ENCODE measurements around the gene GOLPH3.

Gene GOLPH3

DNA sequence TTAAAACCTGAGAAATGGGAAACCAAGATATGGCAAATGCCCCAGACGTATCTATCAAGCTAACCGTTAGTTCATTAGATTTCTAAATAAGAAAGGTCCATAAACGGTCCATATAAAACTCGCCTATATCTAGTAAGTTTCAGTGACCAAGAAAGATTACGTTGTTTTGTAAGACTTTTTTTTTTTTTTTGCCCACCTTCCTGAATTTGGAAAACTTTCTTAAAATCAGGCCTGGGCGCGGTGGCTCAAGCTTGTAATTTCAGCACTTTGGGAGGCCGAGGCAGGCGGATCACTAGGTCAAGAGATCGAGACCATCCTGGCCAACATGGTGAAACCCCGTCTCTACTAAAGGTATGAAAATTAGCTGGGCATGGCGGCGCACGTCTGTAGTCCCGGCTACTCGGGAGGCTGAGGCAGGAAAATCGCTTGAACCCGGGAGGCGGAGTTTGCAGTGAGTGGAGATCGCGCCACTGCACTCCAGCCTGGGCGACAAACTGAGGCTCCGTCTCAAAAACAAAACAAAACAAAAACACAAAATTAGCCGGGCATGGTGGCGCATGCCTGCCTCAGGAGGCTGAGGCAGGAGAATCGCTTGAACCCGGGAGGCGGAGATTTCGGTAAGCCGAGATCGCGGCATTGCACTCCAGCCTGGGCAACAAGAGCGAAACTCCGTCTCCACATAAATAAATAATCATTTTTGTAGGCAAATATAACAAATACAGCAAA is 1.8 kb downstream of the GOLPH3 start:
- DNase-seq: peak in 6 of 58 donors; percentile 1 to 24 (median 14)

DNA sequence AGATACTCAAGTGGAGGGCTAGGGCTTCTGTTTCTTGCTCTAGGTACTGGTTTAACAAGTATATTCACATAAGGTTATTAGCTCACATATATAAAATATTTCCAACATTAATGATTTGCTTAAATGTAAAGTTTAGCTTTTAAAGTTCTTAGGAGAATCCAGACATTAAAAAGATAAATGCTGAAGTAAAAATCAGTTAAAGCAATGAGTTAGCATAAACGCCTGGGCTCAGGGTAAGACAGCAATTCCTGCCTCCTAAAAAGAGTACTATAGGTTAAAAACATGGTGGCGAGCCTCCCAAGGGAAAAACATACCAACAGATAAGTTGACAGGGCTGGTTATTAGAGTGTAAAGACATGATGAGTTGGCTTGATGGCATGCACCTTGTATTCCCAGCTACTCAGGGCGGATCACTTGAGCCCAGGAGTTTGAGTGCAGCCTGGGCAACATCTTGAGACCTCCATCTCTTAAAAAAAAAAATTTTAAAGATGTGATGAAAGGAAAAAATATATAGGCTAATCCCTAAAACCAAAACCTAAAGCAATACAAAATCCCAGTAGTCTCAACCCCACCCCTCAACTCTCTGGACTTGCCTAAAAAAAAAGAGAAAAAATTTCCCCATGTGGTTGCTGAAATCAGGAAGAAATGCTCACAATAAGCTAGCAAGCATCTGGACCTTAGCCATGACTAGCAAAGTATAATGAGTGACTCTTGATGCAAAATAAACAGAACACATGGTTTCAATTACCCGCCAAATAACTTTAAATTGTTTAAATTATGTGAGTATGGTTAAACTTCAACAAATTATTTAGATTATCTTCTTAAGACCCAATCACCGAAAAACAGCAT is 3.6 kb downstream of the GOLPH3 start:
- no peak for DNase-seq

DNA sequence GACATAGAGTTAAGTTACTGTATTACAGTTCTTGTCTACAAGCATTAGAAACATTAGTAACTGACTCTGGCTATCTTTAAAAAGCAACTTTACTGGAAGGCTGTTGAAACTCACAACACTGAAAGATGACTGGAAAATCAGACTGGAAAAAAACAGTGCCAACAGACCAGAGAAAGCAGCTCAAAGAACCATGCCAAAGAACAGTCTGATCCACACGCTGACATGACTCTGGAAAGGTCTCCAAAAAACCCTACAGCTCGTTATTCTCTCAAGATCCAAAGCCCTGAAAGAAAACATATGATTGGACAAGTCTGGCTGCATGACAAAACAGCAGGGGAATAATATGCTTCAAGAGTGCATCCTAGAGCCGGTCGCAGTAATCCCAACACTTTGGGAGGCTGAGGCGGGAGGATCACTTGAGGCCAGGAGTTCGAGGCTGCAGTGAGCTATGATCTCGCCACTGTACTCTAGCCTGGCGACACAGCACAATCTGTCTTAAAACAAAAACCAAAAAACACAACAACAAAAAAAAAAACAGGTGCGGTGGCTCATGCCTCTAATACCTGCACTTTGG is 5.6 kb downstream of the GOLPH3 start:
- no peak for DNase-seq

DNA sequence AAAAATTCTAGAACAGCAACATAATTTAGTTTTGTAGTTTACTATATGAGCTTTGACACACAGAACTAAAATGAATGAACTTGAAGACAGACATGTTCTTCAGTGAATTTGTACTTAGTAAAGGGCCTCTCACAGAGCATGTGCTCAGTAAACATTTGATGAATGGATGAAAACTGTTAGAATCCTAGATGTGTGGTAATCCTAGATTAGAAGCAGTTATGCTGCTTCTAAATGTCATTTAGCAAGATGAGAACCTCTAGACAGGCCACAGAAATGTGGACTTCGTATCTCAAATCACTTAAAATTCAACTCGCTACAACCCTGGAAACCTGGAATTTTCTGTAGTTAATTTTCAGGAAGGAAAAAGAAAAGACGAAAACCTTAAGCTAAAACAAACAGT is 8.5 kb downstream of the GOLPH3 start:
- no peak for DNase-seq

DNA sequence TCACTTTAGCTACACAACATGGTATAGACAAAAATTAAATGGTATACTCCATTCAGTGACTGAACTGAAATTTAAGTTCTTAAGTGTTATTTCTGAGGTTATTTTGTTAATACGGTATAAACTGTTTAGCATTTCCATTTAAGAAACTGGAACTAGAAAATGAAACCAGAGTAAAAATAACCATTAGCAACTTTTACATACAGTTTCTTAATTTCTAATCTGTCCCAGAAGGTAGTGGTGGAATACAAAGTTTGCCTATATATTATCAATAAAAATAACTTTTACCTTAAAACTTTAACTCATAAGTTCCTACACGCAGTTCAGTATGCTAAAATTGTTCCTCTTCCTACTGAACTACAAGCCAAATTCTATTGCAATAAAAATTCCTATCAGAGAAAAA is 10.3 kb downstream of the GOLPH3 start:
- no peak for DNase-seq

DNA sequence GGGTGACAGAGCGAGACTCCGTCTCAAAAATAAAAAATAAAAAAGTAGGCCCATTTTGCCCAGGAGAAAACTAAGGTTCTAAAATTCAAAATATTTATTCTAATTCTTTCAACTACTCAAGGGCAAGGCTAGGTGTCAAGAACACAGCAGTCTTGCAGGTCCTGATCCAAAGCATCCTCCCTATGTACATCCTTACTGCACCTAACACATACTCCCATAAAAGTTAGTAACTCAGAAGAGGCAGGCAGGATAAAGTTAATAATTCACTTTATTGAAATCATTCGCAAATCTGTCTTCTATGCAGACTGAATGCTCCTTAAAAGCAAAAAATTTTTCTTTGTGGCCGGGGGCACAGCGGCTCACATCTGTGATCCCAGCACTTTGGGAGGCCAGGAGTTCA is 11.1 kb downstream of the GOLPH3 start:
- no peak for DNase-seq

DNA sequence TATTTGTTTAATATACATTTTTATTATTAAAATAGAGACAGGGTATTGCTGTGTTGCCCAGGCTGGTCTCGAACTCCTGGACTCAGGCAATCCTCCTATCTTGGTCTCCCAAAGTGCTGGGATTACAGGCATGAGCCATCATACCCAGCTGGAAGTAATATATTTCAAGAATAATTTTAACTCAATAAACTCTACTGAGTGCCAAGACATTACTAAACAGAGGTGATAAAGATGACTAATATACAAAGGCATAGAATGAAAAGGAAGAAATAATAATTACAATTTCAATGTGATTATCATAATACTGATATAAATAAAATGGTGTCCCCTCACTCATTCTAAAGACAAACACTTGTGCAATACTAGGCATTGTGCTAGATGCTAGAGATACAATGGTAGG is 13.9 kb downstream of the GOLPH3 start:
- DNase-seq: no peak

DNA sequence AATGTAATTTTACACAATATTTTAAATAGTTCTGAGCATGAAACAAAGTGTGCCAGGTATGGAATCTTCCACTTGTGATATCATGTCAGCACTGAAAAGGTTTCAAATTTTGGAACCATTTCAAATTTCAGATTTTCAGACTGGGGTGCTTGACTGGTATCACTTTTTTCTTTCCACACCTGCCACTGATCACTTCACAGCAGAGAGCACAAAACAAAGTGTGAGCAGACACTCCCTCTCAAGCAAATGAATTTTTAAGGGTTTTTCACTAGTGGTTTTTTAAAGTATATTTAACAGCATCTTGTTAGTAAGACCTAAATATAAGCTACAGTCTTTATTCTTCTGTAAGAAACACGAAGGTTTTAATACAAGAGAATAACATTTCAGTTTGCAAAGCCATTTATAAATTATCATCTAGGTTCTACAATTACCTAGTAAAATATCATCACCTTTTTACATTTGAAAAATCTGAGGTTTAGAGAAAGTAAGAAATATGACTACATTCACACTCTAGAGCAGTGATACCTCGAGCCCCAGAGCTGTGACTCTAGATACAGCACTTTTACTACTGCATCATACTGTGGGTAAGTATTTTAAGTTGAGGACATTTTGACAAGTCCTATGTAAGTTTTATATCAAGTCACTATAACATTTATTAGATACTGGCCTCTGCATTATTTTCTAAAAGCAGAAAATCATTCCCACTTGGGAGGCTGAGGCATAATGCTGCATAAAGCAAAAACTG is 14.6 kb downstream of the GOLPH3 start:
- DNase-seq: no peak

DNA sequence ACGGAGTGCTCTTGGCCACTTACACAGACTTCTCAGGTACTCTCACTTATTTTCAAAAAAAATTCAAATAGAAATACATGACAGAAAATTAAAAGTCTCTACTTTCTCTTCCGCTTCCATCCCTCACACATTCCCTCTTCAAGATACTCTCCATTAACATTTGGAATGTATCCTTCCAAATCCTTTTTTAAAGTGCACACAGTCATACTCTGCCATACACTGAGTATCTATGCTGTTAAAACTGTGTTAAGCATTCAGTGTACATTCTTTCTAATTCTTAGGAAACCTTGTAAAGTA is 15.5 kb downstream of the GOLPH3 start:
- DNase-seq: no peak

DNA sequence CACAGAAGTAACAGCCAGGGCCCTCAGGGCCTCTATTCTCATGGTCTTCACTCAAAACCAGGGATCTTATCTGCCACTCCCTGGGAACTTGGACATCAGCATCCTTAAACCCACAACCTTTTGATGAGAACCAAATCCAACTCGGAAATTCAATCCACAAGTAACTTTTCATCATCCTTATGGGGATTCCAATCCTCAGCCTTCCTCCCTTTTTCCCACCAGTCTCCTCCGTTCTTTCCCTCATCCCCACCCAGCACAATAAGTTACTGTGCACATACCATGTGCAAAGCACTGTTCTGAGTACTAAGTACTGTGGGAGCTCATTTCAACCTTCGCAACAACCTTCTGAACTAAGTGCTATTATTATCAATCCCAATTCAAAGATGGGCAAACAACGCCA is 17.0 kb downstream of the GOLPH3 start:
- no peak for DNase-seq

DNA sequence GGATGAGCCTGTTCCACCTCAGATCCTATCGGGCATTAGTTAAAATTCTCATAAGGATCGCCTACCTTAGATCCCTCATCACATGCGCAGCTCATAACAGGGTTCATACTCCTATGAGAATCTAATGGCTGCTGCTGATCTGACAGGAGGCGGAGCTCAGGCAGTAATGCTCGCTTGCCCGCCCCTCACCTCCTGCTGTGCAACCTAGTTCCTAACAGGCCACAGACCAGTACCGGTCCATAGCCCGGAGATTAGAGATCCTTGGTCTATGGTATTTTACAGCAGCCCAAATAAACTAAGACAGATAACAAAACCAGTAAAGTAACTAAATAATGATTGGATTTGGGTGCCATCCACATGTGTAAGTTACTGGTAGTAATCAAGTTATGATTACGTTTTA is 17.5 kb downstream of the GOLPH3 start:
- DNase-seq: no peak

DNA sequence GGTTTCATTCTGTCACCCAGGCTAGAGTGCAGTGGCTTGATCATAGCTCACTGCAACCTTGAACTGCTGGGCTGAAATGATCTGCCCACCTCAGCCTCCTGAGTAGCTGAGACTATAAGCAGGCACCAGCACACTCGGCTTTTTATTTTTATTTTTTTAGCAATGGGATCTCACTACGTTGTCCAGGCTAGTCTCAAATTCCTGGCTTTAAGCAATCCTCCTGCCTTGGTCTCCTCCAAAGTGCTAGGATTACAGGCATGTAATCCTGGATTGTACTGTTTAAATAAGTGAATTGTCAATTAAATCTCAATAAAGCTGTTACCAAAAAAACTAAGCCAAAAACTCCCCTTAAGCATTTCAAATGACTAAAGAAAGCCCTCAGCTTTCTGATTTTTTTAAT is 18.9 kb downstream of the GOLPH3 start:
- DNase-seq: no peak

DNA sequence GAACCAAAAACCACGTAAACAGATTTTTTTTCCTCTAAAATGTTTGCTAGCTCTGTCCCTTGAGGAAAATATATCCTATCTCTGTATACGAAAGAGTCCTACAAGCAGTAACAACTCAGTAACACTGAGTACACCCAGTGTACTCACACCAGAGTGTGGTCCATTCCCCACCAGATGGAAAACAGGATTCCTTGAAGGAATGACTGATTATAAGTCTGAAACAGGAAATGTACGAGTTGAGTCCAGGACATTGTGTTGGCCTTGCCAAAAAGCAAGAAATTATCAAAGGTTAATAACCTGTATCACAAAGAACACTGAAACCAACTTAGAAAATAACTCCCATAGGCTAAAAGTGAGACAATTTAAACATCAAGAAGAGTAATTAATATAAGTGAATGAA is 20.4 kb downstream of the GOLPH3 start:
- DNase-seq: no peak

DNA sequence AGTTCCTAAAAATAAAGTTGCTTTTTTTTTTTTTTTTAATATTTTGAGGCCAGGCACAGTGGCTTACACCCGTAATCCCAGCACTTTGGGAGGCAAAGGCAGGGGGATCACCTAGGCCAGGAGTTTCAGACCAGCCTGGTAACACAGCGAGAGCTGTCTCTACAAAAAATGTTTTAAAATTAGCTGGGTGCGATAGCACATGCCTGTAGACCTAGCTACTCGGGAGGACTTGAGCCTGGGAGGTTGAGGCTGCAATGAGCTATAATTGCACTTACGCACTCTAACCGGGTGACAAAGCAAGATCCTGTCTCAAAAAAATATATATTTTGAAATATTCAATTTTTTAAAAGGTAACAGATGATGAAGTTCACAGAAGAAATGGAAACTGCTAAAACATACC is 22.9 kb downstream of the GOLPH3 start:
- DNase-seq: no peak

DNA sequence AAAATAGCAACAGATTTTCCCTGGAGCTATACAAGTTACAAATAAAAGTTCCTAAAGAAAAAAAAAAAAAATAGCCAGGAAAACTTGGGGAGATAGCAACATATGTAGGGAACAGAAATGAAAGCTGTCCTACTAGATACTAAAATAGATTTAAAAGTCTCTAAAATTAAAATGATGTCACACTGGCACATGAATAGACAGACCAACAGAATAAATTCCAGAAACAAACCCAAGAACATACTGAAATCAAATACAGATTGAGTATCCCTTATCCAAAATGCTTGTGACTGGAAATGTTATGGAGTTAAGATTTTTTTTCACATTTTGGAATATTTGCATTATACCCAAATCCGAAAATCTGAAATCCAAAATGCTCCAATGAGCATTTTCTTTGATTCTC is 23.8 kb downstream of the GOLPH3 start:
- no peak for DNase-seq

DNA sequence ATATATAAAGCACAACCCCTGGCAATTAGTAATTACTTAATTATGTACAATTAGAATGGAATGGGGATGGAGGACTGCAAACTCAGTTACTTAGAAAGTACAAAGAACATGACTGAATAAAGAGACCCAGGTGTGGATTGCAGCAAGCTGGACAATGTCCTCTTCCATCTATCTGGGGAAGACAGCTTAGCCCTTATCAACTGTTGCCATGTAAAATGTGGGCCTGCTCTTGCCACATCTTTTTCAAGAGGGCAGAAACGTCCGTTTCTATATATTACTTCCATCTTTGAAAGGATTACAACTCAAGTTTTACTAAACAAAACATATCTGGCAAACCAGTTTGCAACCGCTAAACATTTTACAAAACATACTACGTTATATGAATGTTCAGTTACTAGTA is 26.2 kb downstream of the GOLPH3 start:
- no peak for DNase-seq

DNA sequence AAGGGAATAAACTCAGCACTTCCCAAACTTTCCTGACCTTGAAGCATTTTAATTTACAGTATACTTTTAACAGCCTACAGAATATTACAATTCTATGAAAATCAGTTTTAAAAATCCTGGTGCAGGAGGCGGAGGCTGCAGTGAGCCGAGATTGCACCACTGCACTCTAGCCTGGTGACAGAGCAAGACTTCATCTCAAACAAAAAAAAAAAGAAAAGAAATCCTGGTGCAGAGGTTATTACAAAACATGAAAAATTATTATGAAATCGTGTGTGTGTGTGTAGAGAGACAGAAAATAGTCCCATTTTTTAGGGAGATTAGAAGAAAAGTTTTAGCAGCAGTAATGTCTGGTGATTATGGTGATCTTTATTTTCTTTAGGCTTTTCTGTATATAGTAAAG is 26.9 kb downstream of the GOLPH3 start:
- no peak for DNase-seq

DNA sequence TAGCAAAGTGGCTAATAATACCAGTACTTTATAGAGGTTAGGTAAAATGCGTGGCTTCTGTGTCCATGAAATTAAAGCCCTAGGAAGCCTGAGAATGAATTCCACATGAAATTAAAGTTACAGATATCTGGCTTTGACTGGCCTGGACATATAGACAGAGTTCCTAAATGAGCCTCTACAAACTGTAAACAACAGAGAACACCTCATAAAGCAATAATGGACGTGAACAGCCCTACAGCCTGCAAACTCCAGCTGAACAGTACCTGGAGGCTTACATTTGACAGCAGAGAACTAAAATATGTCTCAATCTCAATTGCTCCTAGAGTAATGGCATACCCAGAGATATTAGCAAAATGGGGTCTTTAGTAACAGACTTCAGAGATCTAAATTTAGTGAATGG is 28.7 kb downstream of the GOLPH3 start:
- no peak for DNase-seq

DNA sequence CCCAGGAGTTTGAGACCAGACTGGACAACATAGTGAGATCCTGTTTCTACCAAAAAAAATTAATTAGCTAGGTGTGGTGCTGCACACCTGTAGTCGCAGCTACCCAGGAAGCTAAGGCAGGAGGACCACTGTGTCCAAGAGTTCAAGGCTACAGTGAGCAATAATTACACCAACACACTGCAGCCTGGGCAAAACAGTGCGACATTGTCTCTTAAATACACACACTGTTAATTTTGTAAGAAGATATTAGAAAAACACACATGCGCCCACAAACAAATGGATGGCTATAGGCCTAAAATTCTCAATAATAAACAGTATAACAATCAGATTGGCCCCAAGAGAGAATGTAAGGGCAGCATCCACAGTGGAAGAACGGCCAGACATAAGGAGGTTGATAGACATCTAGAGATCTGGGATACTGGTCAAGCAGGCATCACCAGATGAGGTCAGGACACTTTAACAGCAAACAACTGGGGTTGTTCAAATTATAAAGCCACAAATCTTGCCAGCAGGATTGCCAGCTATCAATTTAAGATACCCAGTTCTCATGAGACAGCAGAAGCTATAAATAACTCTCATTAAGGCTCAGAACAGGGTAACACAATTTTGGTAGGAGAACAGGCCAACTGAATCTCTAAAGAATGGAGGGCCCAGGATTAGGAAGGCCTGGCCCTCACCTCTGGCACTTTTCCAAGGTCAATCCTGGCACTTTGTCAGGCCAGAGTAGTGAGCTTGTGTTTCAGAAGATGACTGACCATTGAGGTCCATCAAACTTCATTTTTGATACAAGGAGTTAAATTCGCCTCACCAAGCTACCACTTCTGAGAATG is 29.5 kb downstream of the GOLPH3 start:
- peak in 7 of 58 donors; percentile 1 to 47 (median 5) for DNase-seq

DNA sequence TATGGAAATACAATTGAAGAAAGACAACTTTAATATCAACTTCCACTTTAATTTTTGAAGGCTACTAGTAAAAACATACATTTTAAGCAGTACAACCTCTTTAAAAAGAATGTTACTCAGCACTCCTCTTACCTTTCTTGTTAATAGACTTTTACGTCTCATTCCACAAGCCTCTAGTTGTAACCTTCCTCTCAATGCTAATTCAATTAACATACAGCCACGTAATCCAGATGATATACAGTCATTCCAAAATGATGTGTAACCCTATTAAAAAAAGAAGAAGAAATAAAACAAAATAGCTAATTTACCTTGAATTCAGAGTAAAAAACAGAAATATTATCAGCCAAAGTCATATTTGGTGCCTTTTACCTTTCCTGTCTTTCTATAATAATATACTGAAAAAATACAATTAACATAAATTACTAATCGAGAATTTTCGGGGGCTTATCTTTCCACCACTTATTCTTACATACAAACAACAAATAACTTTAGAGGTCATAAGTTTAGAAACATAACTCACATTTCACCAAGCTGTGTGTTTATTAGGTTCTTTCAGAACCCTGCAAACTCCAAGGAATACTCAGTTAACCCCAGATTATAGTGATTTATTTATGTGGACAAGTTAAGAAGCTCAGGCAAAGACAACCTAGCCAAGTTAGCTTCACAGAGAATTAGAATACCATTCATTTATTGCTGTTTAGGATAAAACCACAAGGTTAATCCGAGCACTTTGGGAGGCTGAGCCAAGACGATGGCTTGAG is 30.3 kb downstream of the GOLPH3 start:
- no peak for DNase-seq

Measured in anterior cingulate cortex (tissue), 58 donors.